HepG2 (cell line): ENCODE data around the gene SAMD4A. TPM values are rescaled to one million over a fixed set of nuclear protein-coding genes. Genes with fewer than 3 reads are reported as not detected.
A peak's percentile ranks its signal among the peaks of the same experiment; 100 is the strongest.

Experiments used
- ASH2L ChIP-seq: fragments of 300-600, 200-600 bp; sonication (generic); IDR thresholded peaks from 2 replicates; pipeline ENCODE4 v1.7.0; 2017; ENCODE audit warnings: low read depth, mild to moderate bottlenecking, moderate library complexity, mixed read lengths, low read length; ENCODE audit not compliant: insufficient read length
- KDM5B ChIP-seq: sonication (generic); formaldehyde crosslinking; IDR thresholded peaks from 2 replicates; pipeline ENCODE4 v1.4.0; 2020; ENCODE audit warnings: missing genetic modification reagents, mild to moderate bottlenecking, borderline replicate concordance
- POLR2G ChIP-seq: fragments of 200-400 bp; formaldehyde crosslinking; IDR thresholded peaks from 2 replicates; pipeline ENCODE4 v1.6.1; 2018; ENCODE audit warnings: mild to moderate bottlenecking, low read depth, low read length, moderate library complexity
- RBFOX2 ChIP-seq: fragments of 200-400 bp; formaldehyde crosslinking; IDR thresholded peaks from 2 replicates; pipeline ENCODE4 v1.6.1; 2017; ENCODE audit warnings: low read depth, mild to moderate bottlenecking, low read length
- SRF ChIP-seq: IDR thresholded peaks from 2 replicates; pipeline ENCODE4 v1.6.1; 2011; ENCODE audit warnings: mild to moderate bottlenecking, low read depth, low read length, moderate library complexity
- TGIF2 ChIP-seq: IDR thresholded peaks from 2 replicates; pipeline ENCODE4 v1.6.1; 2016; ENCODE audit warnings: control low read depth, missing compliant biosample characterization
- ZFX ChIP-seq: sonication (generic); formaldehyde crosslinking; IDR thresholded peaks from 2 replicates; pipeline ENCODE4 v1.4.0; 2020; ENCODE audit warnings: mild to moderate bottlenecking, low read depth, missing genetic modification reagents, moderate library complexity
- ZNF160 ChIP-seq: sonication (generic); formaldehyde crosslinking; IDR thresholded peaks from 2 replicates; pipeline ENCODE4 v1.8.0; 2022; ENCODE audit warnings: mild to moderate bottlenecking, inconsistent platforms, missing genetic modification reagents
- ZNF292 ChIP-seq: sonication (generic); formaldehyde crosslinking; IDR thresholded peaks from 2 replicates; pipeline ENCODE4 v1.8.1; 2022; ENCODE audit warnings: mild to moderate bottlenecking, low read depth, missing genetic modification reagents, borderline replicate concordance
- ZNF333 ChIP-seq: sonication (generic); formaldehyde crosslinking; IDR thresholded peaks from 2 replicates; pipeline ENCODE4 v1.4.0; 2020; ENCODE audit warnings: mild to moderate bottlenecking, missing genetic modification reagents, borderline replicate concordance
- ZNF605 ChIP-seq: sonication (generic); formaldehyde crosslinking; IDR thresholded peaks from 2 replicates; pipeline ENCODE4 v1.8.0; 2022; ENCODE audit warnings: mild to moderate bottlenecking, missing genetic modification reagents
- ZNF687 ChIP-seq: sonication (generic); formaldehyde crosslinking; IDR thresholded peaks from 2 replicates; pipeline ENCODE4 v1.5.1; 2020; ENCODE audit warnings: mild to moderate bottlenecking, missing genetic modification reagents, moderate library complexity
- ZNF776 ChIP-seq: sonication (generic); formaldehyde crosslinking; IDR thresholded peaks from 2 replicates; pipeline ENCODE4 v1.4.0; 2020; ENCODE audit warnings: mild to moderate bottlenecking, missing genetic modification reagents
- polyA plus RNA-seq, 8 experiments: library from polyadenylated mRNA; depleted of rRNA in 3 of 8; stranded (reverse) in 7 of 8; unstranded in 1 of 8; fragments of >200 nt; fragmentation: Illumina TruSeq in 4 of 8; extraction: Trizol in 4 of 8; gene quantifications; 2 replicates each; pipeline versions ENCODE4 v1.2.1 to v1.2.3, GENCODE V29; 2011 to 2016; ENCODE audit warnings: low read depth in 4 of 8, missing spikeins in 1 of 8, mixed read lengths in 1 of 8; ENCODE audit not compliant: insufficient read depth in 1 of 8
- total RNA-seq, 5 experiments: library from RNA; depleted of rRNA; stranded (reverse); fragments of >200 nt; fragmentation: Illumina TruSeq; extraction: Trizol; gene quantifications; 2 replicates each; pipeline ENCODE4 v1.2.3, GENCODE V29; 2016; ENCODE audit warnings: low read depth in 1 of 5
- TF ChIP-seq, protein P1 (sequence below): sonication (generic); formaldehyde crosslinking; IDR thresholded peaks from 2 replicates; pipeline ENCODE4 v1.4.0; 2020; ENCODE audit warnings: mild to moderate bottlenecking, missing genetic modification reagents

SAMD4A gene
- total and polyA plus RNA-seq, 2 of the 13 experiments (the other 11 are each of a cell fraction or from before 2014, with no cell fraction given) = 11.8 to 13.0 TPM

DNA sequence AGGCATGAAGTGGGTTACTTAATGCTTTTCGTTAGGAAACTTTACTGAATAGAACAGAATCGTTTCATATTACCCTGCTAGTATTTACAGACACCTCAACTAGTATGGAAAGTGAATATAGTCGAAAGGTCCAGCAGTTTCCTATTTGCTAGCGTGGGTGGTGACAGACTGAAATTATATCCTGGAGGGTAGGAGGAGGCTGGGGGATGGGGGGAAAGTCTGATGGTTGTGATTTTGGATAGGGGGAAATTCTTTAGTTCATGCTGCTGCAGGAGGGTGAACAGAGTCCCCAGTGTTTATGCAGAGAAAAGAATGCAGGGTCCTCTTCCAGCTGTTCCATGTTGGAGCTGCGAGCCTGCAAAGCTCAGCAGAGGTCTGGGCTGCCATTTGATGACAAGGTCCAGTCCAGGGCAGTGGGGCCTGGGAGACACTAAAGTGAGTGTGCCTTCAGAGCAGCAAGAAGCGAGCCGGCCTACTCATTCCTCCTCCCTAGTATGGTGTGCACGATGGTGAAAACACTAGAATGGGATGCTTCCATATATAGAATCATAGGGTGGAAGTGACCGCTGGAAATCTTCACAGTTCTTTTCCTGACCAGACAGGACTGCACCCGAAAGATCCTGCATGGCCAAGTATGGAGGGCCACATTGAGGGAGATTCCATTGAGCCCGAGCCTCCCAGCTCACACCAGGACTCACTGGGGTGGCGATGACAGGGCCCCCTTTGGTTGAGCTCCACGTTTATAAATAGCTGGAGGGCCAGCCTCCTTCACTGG, 2.1 kb downstream of the SAMD4A start (continued):
- TF ChIP-seq POLR2G (0 out of 2 replicates have a peak, but pooled peaks have one; percentile 21), ZNF333 (no peak), SRF (no peak), ZNF776 (CRISPR knock-in tag) (no peak), KDM5B (0 out of 2 replicates have a peak, but pooled peaks have one; percentile 18), ASH2L (peak; percentile 12), ZNF605 (CRISPR knock-in tag) (peak; percentile 48; the same call in 1 of the 2 replicates), ZNF292 (CRISPR knock-in tag) (peak; percentile 63; the same call in 1 of the 2 replicates), ZFX (peak; percentile 41; the same call in 1 of the 2 replicates), ZNF160 (CRISPR knock-in tag) (no peak), RBFOX2 (peak; percentile 58), TGIF2 (CRISPR knock-in tag) (0 out of 2 replicates have a peak, but pooled peaks have one; percentile 45), ZNF687 (CRISPR knock-in tag) (peak; percentile 37)
- TF ChIP-seq, protein P1, sequence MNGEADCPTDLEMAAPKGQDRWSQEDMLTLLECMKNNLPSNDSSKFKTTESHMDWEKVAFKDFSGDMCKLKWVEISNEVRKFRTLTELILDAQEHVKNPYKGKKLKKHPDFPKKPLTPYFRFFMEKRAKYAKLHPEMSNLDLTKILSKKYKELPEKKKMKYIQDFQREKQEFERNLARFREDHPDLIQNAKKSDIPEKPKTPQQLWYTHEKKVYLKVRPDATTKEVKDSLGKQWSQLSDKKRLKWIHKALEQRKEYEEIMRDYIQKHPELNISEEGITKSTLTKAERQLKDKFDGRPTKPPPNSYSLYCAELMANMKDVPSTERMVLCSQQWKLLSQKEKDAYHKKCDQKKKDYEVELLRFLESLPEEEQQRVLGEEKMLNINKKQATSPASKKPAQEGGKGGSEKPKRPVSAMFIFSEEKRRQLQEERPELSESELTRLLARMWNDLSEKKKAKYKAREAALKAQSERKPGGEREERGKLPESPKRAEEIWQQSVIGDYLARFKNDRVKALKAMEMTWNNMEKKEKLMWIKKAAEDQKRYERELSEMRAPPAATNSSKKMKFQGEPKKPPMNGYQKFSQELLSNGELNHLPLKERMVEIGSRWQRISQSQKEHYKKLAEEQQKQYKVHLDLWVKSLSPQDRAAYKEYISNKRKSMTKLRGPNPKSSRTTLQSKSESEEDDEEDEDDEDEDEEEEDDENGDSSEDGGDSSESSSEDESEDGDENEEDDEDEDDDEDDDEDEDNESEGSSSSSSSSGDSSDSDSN (CRISPR knock-in tag) = no peak
- TF ChIP-seq, all 625 proteins: peak for 14
